ENCODE measurements around the gene LLGL2.

GRCh38 chr17:75573994-75574393 is 48.5 kb downstream of the LLGL2 start:
- no peak for TF ChIP-seq CTCF (conservative IDR thresholded peaks at IDR 0.05; ENCODE audit: low read length)
- no peak for TF ChIP-seq EZH2phosphoT487 (IDR thresholded peaks at IDR 0.05; ENCODE audit: borderline replicate concordance, low read depth, low read length)
